HG02610 (cell line): ENCODE results near the gene GSK3A.

Experiments used
- ATAC-seq: cut with Tn5 transposase; IDR thresholded peaks from one replicate; pipeline ENCODE4 v1.9.1; 2021; ENCODE audit warnings: mild to moderate bottlenecking, moderate library complexity; ENCODE audit not compliant: unreplicated experiment

GSK3A gene

DNA sequence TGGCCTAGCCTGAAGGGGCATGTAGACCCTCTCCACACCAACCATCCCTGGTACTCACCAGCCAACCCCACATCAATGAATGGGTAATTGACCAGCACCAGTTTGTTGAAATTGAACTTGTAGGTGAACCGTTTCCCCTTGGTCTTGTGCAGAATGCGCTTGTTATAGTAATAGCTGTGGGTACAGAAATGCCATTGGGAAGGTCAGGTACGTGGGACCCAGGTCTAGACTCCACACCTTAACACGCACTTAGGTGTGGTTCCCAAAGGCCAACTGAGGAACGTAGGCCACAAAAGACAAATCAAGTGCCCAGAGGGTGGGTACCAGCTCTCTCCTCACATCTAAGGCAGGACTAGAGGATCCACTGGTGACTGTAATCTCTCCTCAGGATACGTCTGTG lies 7.4 kb upstream of the GSK3A start:
- ATAC-seq, result no peak

GRCh38 chr19:42249149-42249750 lies 6.8 kb upstream of the GSK3A start:
- no peak for ATAC-seq

DNA sequence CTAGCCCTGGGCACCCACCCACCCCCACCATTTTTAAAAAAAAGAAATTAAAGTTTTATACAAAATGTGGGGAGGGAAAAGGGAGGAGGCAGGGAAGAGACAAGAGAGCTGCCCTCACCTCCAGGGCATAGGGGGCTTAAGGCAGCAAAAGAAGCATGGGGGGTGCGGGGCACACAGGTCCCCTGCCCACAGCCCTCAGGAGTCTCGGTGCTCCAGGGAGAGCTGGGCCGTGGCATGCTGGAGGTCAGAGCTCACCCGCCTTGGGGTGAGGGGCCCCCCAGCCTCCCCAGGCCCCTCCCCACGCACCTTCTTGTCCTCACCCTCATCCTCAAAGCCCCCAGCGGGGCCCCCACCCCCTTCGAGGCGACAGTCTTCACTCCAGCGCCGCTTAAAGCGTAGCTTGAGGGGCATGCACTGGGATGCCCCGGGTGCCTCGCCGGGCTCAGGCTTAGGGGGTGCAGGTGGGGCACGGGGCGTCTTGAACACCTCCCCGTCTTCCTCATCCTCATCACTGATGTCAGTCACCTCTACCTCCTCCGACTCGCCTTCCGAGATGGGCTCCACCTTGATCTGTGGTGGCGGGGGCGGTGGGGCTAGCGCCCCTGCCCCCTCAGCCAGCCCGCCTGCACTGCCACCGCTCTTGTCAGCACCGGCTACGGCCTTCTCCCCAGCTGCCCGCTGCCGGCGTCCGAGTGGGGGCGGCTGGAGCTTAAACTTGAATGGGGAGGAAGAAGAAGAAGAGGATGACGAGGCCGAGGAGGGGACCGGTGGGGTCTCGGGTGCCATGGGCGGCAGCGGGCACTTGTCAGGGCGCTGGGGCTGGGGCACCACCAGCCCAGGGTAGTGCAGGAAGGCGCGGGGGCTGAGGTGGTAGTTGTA lies 6.1 kb upstream of the GSK3A start:
- no peak for ATAC-seq

DNA sequence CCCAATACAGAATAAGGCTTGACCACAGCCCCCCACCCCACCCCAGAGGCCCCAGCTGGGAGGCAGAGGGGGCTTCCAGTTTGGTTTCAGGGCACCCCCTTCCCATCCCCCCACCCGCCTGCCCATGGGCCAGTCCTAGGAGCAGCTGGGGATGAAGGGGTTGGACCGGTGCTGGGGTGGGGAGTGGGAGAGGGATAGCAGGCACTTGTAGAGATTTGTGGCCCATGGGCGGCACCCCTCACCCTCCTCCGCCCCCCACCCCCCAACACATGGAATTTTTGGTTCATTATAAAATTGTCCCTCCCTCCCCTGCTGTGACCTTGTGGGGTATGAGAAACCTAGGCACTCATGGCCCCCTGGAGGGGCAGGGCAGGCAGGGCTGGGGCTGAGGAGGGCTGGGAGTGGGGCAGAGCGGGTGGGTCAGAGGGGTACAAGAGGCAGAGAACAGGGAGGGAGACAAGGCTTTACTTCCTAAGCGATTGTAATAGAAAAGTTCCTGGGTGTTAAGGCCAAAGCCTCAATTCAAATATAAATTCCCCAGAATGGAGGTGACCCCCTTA lies 5.3 kb upstream of the GSK3A start:
- ATAC-seq, result no peak

- ATAC-seq, result no peak
Measured at GRCh38 chr19:42246922-42247639, 4.7 kb upstream of the GSK3A start.

- no peak for ATAC-seq
Measured at GRCh38 chr19:42246143-42246921, 3.9 kb upstream of the GSK3A start.

DNA sequence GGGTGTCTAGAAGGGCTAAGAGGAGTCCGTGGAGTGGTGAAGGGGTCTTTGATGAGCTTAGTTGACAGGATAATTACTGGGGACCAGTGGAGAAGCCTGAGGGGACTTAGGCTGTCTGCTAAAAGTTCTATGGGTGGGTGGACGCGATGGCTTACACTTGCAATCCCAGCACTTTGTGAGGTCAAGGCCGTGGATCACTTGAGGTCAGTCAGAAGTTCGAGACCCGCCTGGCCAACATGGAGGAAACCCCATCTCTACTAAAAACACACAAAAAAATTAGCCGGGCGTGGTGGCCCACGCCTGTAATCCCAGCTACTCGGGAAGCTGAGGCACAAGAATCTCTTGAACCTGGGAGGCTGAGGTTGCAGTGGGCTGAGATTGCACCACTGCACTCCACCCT lies 2.8 kb upstream of the GSK3A start:
- no peak for ATAC-seq

DNA sequence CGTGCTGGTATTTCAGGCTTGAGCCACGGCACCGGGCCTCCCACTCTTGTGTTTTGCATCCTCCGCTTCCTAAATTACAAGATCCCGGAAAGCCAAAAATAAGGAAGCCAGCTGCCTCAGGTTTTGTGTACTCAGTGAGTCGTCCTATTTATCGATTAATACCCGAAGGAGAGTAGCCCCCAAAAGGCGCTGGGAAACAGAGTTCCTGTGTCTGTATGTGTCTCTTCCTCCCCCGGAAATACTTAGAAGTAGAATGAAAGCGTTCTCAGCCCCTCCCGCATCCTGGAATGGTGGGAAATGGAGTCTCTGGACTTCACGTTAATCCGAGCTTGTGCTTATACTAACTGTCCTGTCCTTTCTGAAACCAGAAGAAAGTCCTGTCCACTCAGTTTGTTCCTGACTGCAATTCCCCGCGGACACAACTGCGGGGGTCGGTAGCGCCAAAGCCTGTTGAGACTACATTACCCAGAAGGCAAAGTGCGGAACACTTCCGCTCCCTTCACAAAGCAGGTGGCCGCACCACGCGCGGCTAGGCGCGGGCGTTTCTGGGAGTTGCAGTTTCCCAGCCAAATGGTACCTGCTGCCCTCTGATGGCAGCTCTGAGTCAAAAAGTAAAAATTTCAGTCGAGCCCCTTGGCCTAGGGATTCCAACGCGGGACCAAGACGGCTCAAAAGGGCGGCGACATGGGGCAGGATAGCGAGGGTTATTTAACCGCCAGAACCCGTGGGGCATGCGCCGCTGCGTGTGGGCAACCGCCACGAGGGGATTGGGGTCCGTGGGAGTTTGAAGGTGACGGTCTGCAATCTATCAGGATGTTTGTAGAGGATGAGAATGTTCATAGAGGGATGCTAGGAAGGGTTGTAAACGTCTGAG lies 2.2 kb upstream of the GSK3A start:
- no peak for ATAC-seq

DNA sequence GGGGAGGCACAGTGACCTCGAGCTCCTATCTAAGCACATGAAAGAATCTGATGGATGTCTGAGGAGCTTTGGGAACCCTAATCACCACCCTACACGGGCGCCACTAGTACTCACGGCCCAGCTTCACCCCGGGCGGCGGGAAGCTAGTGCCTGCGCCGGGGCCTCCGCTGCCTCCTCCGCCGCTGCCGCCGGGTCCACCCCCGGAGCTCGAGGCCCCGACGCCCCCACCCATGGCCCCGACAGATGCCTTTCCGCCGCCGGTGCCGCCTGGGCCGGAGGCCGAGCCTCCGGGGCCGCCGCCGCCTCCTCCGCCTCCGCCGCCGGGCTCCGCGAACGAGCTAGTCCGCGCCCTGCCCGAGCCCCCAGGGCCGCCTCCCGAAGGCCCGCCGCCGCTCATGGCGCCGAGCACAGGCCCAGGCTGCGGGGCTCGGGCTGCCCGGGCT lies 312 bp downstream of the GSK3A start:
- no peak for ATAC-seq

GRCh38 chr19:42241279-42241678 lies 1.1 kb downstream of the GSK3A start:
- no peak for ATAC-seq

GRCh38 chr19:42239544-42240220 lies 2.7 kb downstream of the GSK3A start:
- no peak for ATAC-seq

GRCh38 chr19:42235181-42235580 lies 7.2 kb downstream of the GSK3A start:
- no peak for ATAC-seq

GRCh38 chr19:42234364-42234763 lies 8.0 kb downstream of the GSK3A start:
- no peak for ATAC-seq

DNA sequence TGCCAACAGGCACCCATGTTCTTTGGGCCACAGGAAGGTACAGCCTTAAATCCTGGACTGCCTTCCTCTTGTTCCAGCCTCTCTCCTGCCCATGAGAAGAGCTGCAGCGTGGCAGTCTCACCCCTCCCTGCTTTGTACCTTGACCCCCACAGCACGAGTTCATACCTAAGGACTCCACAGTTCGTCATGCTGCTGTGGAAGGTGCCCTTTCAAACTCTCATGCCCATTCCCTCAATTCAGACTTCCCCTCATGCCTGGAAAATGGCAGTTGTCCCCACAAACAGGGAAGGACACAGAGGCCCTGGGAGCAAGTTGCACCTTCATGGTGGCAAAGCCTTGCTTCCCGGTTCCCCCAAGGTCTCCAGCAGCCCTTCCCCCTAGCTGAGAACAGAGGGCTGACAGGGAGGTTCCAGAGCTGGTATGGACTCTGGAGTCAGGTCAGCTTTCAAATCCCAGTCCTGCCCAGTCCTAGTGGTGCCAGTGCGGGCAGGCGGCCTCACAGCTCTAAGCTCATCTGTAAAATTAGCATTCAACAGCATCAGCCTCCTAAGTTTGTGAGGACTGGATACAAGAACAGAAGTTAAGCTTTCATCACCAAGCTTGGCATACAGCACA lies 8.6 kb downstream of the GSK3A start:
- ATAC-seq, result no peak

GRCh38 chr19:42233106-42233505 lies 9.3 kb downstream of the GSK3A start:
- no peak for ATAC-seq

- ATAC-seq, result no peak
Measured at GRCh38 chr19:42232435-42232834, 10.0 kb downstream of the GSK3A start.

- no peak for ATAC-seq
Measured at GRCh38 chr19:42230571-42230970, 11.8 kb downstream of the GSK3A start.

GRCh38 chr19:42229855-42230351 lies 12.5 kb downstream of the GSK3A start:
- ATAC-seq, result no peak
